Fibroblast of lung (primary cell): ENCODE results near the gene ANKS1B. TPM values are rescaled to one million over a fixed set of nuclear protein-coding genes. Genes with fewer than 3 reads are reported as not detected.

Experiments used
- DNase-seq, 2 donors: peaks; one replicate each; pipeline versions ENCODE4 v3.0.0 to v3.0.0-alpha.2; 2010; ENCODE audit warnings: low read depth in 2 of 2
- H2AFZ ChIP-seq: 2 replicates; pipeline ENCODE4 v1.5.1; 2012; ENCODE audit warnings: low read length, control low read depth, inconsistent platforms
- H3K27ac ChIP-seq: 2 replicates; pipeline ENCODE4 v1.5.1; 2011; ENCODE audit warnings: low read length, control low read depth; ENCODE audit not compliant: insufficient read depth
- H3K27me3 ChIP-seq: 2 replicates; pipeline ENCODE4 v1.5.1; 2011; ENCODE audit warnings: mild to moderate bottlenecking, low read length; ENCODE audit not compliant: control insufficient read depth, insufficient read depth
- H3K36me3 ChIP-seq: 2 replicates; pipeline ENCODE4 v1.5.1; 2011; ENCODE audit warnings: low read length; ENCODE audit not compliant: control insufficient read depth, insufficient read depth
- H3K4me1 ChIP-seq: 2 replicates; pipeline ENCODE4 v1.5.1; 2011; ENCODE audit warnings: low read length; ENCODE audit not compliant: control insufficient read depth, insufficient read depth; ENCODE audit errors: extremely low read depth
- H3K4me2 ChIP-seq: 2 replicates; pipeline ENCODE4 v1.5.1; 2011; ENCODE audit warnings: low read length, control low read depth; ENCODE audit not compliant: insufficient read depth; ENCODE audit errors: extremely low read depth
- H3K4me3 ChIP-seq, 4 experiments: fragments of 200-600 bp in 1 of 4; sonication (generic) in 1 of 4; replicated peaks in 1 of 4; 2 replicates each; pipeline ENCODE4 v1.5.1; 2011 to 2016; ENCODE audit warnings: low read length in 4 of 4, low read depth in 3 of 4, mild to moderate bottlenecking in 3 of 4, control low read depth in 2 of 4, inconsistent platforms in 1 of 4, mixed read lengths in 1 of 4; ENCODE audit not compliant: insufficient read depth in 1 of 4; ENCODE audit errors: control extremely low read depth in 1 of 4
- H3K79me2 ChIP-seq: 2 replicates; pipeline ENCODE4 v1.5.1; 2012; ENCODE audit warnings: mild to moderate bottlenecking, low read length, inconsistent platforms; ENCODE audit not compliant: control insufficient read depth, insufficient read depth
- H3K9ac ChIP-seq: 2 replicates; pipeline ENCODE4 v1.5.1; 2011; ENCODE audit warnings: mild to moderate bottlenecking, low read length, control low read depth; ENCODE audit not compliant: insufficient read depth
- H3K9me3 ChIP-seq: 2 replicates; pipeline ENCODE4 v1.5.1; 2012; ENCODE audit warnings: low read depth, low read length; ENCODE audit not compliant: control insufficient read depth, insufficient read depth
- H4K20me1 ChIP-seq: 2 replicates; pipeline ENCODE4 v1.5.1; 2011; ENCODE audit warnings: low read length; ENCODE audit not compliant: control insufficient read depth, insufficient read depth; ENCODE audit errors: extremely low read depth
- EZH2 ChIP-seq: IDR thresholded peaks from 2 replicates; pipeline ENCODE4 v1.5.1; 2012; ENCODE audit warnings: low read length, control low read depth, mild to moderate bottlenecking; ENCODE audit errors: missing control alignments
- polyA plus RNA-seq, 2 donors: library from polyadenylated mRNA; depleted of rRNA in 1 of 2; stranded (reverse) in 1 of 2; unstranded in 1 of 2; fragments of >200 nt; gene quantifications; 2 replicates each; pipeline ENCODE4 v1.2.1, GENCODE V29; 2011 to 2012; ENCODE audit warnings: missing spikeins in 1 of 2
- total RNA-seq: library from RNA; depleted of rRNA; stranded (reverse); fragments of >200 nt; gene quantifications from 2 replicates; pipeline ENCODE4 v1.2.1, GENCODE V29; 2014
- TF ChIP-seq, protein P1 (sequence below), 2 donors: IDR thresholded peaks in 1 of 2; conservative IDR thresholded peaks in 1 of 2; 1 replicate in 1 of 2; 2 replicates in 1 of 2; pipeline ENCODE4 v1.5.1; 2011 to 2012; ENCODE audit warnings: low read length in 2 of 2, control low read depth in 1 of 2, inconsistent platforms in 1 of 2, low read depth in 1 of 2, mild to moderate bottlenecking in 1 of 2

ANKS1B gene
- total and polyA plus RNA-seq, 2 donors (not counting 1 experiment from before 2014, with no cell fraction given) = 0.11 to 0.83 TPM

DNA sequence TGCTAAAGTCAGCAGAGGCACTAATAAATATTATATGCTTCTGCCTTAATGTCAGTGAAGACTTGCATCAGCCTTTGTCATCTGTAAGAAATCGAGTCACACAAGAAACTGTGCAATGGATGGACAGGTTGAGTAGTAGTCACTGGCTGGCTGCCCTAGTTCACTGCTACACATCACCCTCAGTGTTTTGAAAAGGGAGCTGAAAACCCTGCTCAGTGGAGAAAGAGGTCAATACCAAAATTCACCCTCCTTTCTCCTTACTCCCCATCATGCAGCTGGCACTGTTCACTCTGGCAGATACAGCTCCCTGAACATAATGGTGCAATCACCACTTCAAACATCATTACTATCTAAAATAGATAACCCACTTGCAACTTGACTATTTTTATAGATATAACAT is 6.6 kb downstream of the ANKS1B start:
- TF ChIP-seq, protein P1, sequence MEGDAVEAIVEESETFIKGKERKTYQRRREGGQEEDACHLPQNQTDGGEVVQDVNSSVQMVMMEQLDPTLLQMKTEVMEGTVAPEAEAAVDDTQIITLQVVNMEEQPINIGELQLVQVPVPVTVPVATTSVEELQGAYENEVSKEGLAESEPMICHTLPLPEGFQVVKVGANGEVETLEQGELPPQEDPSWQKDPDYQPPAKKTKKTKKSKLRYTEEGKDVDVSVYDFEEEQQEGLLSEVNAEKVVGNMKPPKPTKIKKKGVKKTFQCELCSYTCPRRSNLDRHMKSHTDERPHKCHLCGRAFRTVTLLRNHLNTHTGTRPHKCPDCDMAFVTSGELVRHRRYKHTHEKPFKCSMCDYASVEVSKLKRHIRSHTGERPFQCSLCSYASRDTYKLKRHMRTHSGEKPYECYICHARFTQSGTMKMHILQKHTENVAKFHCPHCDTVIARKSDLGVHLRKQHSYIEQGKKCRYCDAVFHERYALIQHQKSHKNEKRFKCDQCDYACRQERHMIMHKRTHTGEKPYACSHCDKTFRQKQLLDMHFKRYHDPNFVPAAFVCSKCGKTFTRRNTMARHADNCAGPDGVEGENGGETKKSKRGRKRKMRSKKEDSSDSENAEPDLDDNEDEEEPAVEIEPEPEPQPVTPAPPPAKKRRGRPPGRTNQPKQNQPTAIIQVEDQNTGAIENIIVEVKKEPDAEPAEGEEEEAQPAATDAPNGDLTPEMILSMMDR (conservative IDR thresholded peaks at IDR 0.05 in 1 of 2, IDR thresholded peaks at IDR 0.05 in 1 of 2; ENCODE audit: low read depth in 1 of 2, low read length in 2 of 2) = no peak
- no peak for TF ChIP-seq EZH2
- Histone ChIP-seq H3K36me3 (no peaks in the 10 kb centered on the region), H3K79me2 (no peaks in the 10 kb centered on the region), H2AFZ (no peak overlapping the region), H3K27ac (no peak overlapping the region), H3K9me3 (no peaks in the 10 kb centered on the region), H4K20me1 (no peaks in the 10 kb centered on the region), H3K4me1 (no peaks in the 10 kb centered on the region), H3K9ac (no peak overlapping the region), H3K4me3 (no peak overlapping the region), H3K4me2 (no peak overlapping the region), H3K27me3 (no peaks in the 10 kb centered on the region)
- DNase-seq = no peak

DNA sequence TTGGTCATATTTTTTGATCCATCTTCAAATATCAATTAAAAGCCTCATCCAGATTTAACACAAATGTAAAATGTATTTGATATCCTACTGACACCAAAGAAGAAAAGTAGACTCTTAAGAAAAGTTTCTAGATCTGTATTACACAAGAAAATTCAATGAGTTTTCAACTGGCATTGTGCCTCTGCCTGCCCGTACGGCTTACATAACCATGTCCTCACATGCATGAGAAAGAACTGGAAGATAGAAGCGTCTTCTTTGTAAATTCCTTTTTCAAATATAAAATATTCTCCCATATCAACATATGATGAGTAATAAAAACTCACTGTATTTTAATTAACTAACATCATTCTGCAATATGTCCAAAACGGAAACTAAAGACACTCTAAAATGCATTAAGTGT is 7.2 kb downstream of the ANKS1B start:
- no peaks in the 10 kb centered on the region for H3K9me3 ChIP-seq
- no peak overlapping the region for H3K4me2 ChIP-seq
- H3K4me1 ChIP-seq = no peaks in the 10 kb centered on the region
- DNase-seq = no peak
- H3K4me3 ChIP-seq = no peak overlapping the region
- no peak overlapping the region for H3K9ac ChIP-seq
- H4K20me1 ChIP-seq = no peaks in the 10 kb centered on the region
- H3K27ac ChIP-seq = no peak overlapping the region
- TF ChIP-seq, protein P1 (conservative IDR thresholded peaks at IDR 0.05 in 1 of 2, IDR thresholded peaks at IDR 0.05 in 1 of 2; ENCODE audit: low read depth in 1 of 2, low read length in 2 of 2) = no peak
- no peak for TF ChIP-seq EZH2
- no peaks in the 10 kb centered on the region for H3K27me3 ChIP-seq
- no peaks in the 10 kb centered on the region for H3K79me2 ChIP-seq
- no peak overlapping the region for H2AFZ ChIP-seq
- no peaks in the 10 kb centered on the region for H3K36me3 ChIP-seq

GRCh38 chr12:99976762-99977161 is 8.0 kb downstream of the ANKS1B start:
- Histone ChIP-seq H3K4me1 (no peaks in the 10 kb centered on the region), H3K27ac (no peak overlapping the region), H3K4me3 (no peak overlapping the region), H3K9ac (no peak overlapping the region), H3K79me2 (no peaks in the 10 kb centered on the region), H3K4me2 (no peak overlapping the region), H4K20me1 (no peaks in the 10 kb centered on the region), H3K27me3 (no peaks in the 10 kb centered on the region), H2AFZ (no peak overlapping the region), H3K36me3 (no peaks in the 10 kb centered on the region), H3K9me3 (no peaks in the 10 kb centered on the region)
- TF ChIP-seq, protein P1 (conservative IDR thresholded peaks at IDR 0.05 in 1 of 2, IDR thresholded peaks at IDR 0.05 in 1 of 2; ENCODE audit: low read depth in 1 of 2, low read length in 2 of 2) = no peak
- no peak for TF ChIP-seq EZH2
- no peak for DNase-seq
